Mesothelial cell of epicardium (in vitro differentiated cells): ENCODE data around the gene EVA1A. TPM values are rescaled to one million over a fixed set of nuclear protein-coding genes. Genes with fewer than 3 reads are reported as not detected.

ENCODE experiments used
- DNase-seq, 2 experiments: peaks; one replicate each; pipeline ENCODE4 v3.0.0; 2021; ENCODE audit warnings: low spot score in 2 of 2; ENCODE audit not compliant: unreplicated experiment in 2 of 2
- H3K27ac Mint-ChIP-seq: 2 replicates; pipeline ENCODE4 v1.8.0; 2021; ENCODE audit warnings: mixed read lengths
- H3K27me3 Mint-ChIP-seq: 2 replicates; pipeline ENCODE4 v1.8.0; 2021; ENCODE audit warnings: low read depth, mixed read lengths
- H3K36me3 Mint-ChIP-seq: 2 replicates; pipeline ENCODE4 v1.8.0; 2021; ENCODE audit warnings: mixed read lengths
- H3K4me1 Mint-ChIP-seq: 2 replicates; pipeline ENCODE4 v1.8.0; 2021; ENCODE audit warnings: mixed read lengths
- H3K4me3 Mint-ChIP-seq: 2 replicates; pipeline ENCODE4 v1.8.0; 2021; ENCODE audit warnings: mild to moderate bottlenecking, moderate library complexity, mixed read lengths
- H3K9me3 Mint-ChIP-seq: 2 replicates; pipeline ENCODE4 v1.8.0; 2021; ENCODE audit warnings: mixed read lengths
- CTCF ChIP-seq: fragments of 200-600 bp; sonication (generic); IDR thresholded peaks from one replicate; pipeline ENCODE4 v1.5.0; 2021; ENCODE audit warnings: antibody characterized with exemption; ENCODE audit not compliant: unreplicated experiment
- total RNA-seq: library from RNA; stranded (reverse); gene quantifications from 3 replicates; pipeline ENCODE4 v1.2.1, GENCODE V29; 2021

Gene EVA1A
- total RNA-seq, 1 donor from 2014 or later, result 11.5 TPM

DNA sequence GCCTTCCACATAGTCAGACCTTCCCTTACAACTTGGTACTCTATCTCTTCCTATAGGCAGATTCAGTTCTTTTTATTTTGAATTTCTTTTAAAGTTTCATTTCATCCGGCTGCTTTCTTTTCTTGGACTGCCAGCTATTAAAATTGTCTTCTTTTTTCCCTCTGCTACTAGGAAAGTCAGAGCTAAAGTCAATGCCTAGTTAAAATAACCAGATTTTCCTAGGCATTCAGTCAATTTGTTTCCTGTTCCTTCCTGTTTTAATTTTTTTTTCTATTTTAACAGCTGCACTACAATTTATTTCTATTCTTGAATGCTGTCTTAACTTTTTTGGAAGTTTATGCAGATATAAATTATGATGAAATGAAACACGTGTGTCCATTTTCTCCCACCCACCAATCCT lies 84.8 kb downstream of the EVA1A start:
- no peak overlapping the region for H3K27ac Mint-ChIP-seq
- no peak for DNase-seq
- H3K27me3 Mint-ChIP-seq, result peaks cover 45% of the 10 kb centered on the region
- H3K9me3 Mint-ChIP-seq, result no peaks in the 10 kb centered on the region
- no peak for TF ChIP-seq CTCF
- no peak overlapping the region for H3K4me3 Mint-ChIP-seq
- H3K4me1 Mint-ChIP-seq, result peaks cover 26% of the 10 kb centered on the region
- H3K36me3 Mint-ChIP-seq, result no peaks in the 10 kb centered on the region

DNA sequence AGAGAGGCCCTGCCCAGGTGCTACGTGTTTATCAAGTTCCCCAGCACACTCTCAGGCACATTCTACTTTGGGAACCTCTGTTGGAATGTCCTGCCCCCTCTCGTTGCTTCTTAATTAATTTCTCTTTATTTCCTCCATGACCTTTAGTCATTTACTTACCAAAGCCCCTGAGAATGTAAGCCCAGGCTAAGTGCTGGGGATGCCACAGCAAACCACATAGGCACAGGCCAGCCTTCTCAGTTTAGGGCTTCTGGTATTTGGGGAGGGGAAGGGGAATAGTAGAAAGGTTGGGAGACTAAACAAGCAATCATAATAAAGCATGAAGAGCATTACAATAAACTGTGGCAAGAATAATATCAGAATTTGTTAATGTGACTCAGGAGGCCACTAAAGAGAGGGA lies 85.7 kb downstream of the EVA1A start:
- no peaks in the 10 kb centered on the region for H3K9me3 Mint-ChIP-seq
- H3K36me3 Mint-ChIP-seq, result no peaks in the 10 kb centered on the region
- TF ChIP-seq CTCF, result no peak
- DNase-seq, result no peak
- peaks cover 26% of the 10 kb centered on the region for H3K4me1 Mint-ChIP-seq
- H3K4me3 Mint-ChIP-seq, result no peak overlapping the region
- H3K27me3 Mint-ChIP-seq, result peaks cover 42% of the 10 kb centered on the region
- no peak overlapping the region for H3K27ac Mint-ChIP-seq

DNA sequence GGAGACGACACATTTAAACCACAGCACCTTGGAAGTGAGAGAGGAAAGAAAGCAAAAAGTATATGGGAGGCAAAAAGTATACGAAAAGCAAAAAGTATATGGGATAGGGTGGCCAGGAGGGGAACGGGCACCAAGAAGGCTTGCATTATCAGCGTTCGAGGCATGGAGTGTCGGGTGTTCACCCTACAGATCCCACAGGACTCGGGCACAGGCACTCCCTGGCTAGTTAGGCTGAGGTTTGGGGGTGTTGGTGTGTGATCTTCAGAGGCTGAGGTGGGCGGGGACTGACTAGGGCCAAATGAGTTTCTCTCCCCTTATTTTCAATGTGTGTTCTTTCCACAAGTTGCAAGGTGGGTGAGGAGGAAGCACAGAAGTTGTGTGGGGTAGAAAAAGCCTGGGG lies 86.6 kb downstream of the EVA1A start:
- Mint-ChIP-seq H3K36me3 (no peaks in the 10 kb centered on the region), H3K27ac (no peak overlapping the region), H3K27me3 (peaks cover 45% of the 10 kb centered on the region), H3K4me1 (peaks cover 28% of the 10 kb centered on the region), H3K9me3 (no peaks in the 10 kb centered on the region), H3K4me3 (no peak overlapping the region)
- TF ChIP-seq CTCF, result no peak
- no peak for DNase-seq

- Mint-ChIP-seq H3K4me3 (no peak overlapping the region), H3K9me3 (no peaks in the 10 kb centered on the region), H3K27ac (no peak overlapping the region), H3K27me3 (peaks cover 23% of the 10 kb centered on the region), H3K4me1 (peaks cover 9% of the 10 kb centered on the region), H3K36me3 (no peaks in the 10 kb centered on the region)
- peak; percentile 43 for TF ChIP-seq CTCF
- DNase-seq, result no peak
Observed at GRCh38 chr2:75466708-75467311, 93.9 kb downstream of the EVA1A start.

DNA sequence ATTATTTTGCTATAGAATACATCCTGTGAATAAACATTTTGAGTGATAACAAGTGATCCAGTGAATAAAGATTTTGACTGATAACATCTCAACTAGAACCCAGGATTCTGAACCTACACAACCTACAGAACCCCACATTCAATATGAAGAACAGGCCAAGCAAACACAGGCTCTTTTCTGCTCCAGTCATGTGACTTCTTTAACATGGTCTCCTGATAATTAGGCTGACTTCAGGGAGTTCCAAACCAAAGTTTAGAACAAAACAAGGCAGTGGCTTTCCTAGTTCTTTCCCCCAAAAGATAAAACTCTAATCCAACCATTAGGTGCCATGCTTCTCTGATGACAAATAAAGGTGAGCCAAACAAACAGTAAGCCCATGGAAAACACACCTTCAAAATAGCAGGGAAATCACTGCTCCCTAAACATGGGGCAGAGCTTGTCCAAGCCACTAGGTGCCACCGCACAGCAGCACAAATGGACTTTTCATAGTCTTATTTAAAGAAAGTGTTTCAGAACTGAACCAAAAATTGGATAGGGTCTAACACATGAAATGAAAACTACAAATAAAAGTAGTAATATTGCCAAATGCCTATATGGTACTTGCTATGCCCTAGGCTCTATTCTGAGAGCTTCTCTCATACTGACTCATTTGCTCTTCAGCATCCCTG lies 95.3 kb downstream of the EVA1A start:
- no peak overlapping the region for H3K27ac Mint-ChIP-seq
- TF ChIP-seq CTCF, result no peak
- H3K27me3 Mint-ChIP-seq, result peaks cover 17% of the 10 kb centered on the region
- H3K9me3 Mint-ChIP-seq, result peaks cover 2% of the 10 kb centered on the region
- no peak for DNase-seq
- no peaks in the 10 kb centered on the region for H3K36me3 Mint-ChIP-seq
- peaks cover 11% of the 10 kb centered on the region for H3K4me1 Mint-ChIP-seq
- H3K4me3 Mint-ChIP-seq, result no peak overlapping the region
